ENCODE results near the gene SLC9A9.

Gene SLC9A9

GRCh38 chr3:143218166-143218835 lies 630.0 kb downstream of the SLC9A9 start:
- DNase-seq (ENCODE audit: low read depth in 2 of 2): no peak

- DNase-seq (ENCODE audit: low read depth in 2 of 2): no peak
Observed at GRCh38 chr3:143217283-143217682, 631.0 kb downstream of the SLC9A9 start.

- DNase-seq (ENCODE audit: low read depth in 2 of 2): no peak
Observed at GRCh38 chr3:143216709-143217182, 631.5 kb downstream of the SLC9A9 start.
